GM12878 (cell line): ENCODE measurements around the gene NCKAP5L. TPM values are rescaled to one million over a fixed set of nuclear protein-coding genes. Genes with fewer than 3 reads are reported as not detected.

ENCODE experiments used
- ATAC-seq: fragments of 200-7000 bp; cut with Tn5 transposase; 3 replicates; pipeline ENCODE4 v1.9.1; 2020; ENCODE audit warnings: mild to moderate bottlenecking, moderate library complexity
- BruUV-seq: library from RNA; stranded (reverse); fragments of 400-500 nt; replicated peaks from 2 replicates; lab custom pipeline; 2021; lab: Mats Ljungman, UMichigan
- CTCF ChIA-PET: fragments of 300-600 bp; sonication (Branson Sonifier 250); formaldehyde crosslinking; extraction: SDS; loops from one replicate; lab custom pipeline; 2021; ENCODE audit warnings: inconsistent platforms; lab: Yijun Ruan, JAX
- POLR2A ChIA-PET: fragments of 350-600 bp; formaldehyde crosslinking; extraction: SDS; loops from one replicate; lab custom pipeline; 2021; ENCODE audit warnings: inconsistent platforms; lab: Charles Lee
- RAD21 ChIA-PET: fragments of 300-600 bp; sonication (Branson Sonifier 250); formaldehyde crosslinking; loops from one replicate; lab custom pipeline; 2023; ENCODE audit warnings: antibody characterized with exemption; ENCODE audit not compliant: unreplicated experiment; lab: Charles Lee
- SMC1A ChIA-PET: fragments of 300-600 bp; sonication (Branson Sonifier 250); formaldehyde crosslinking; loops from one replicate; lab custom pipeline; 2023; ENCODE audit not compliant: unreplicated experiment, uncharacterized antibody; lab: Charles Lee
- DNase-seq: peaks from one replicate; pipeline ENCODE4 v3.0.0-alpha.2; 2011; ENCODE audit warnings: low read depth, low spot score
- FAIRE-seq: peaks from 3 replicates; lab custom pipeline; 2011; peaks lifted over from hg19 to GRCh38; lab: Jason Lieb, UNC
- H2AFZ ChIP-seq: 2 replicates; pipeline ENCODE4 v1.6.0; 2011; ENCODE audit warnings: low read depth, low read length, control low read depth; ENCODE audit not compliant: control insufficient read depth
- H3K27ac ChIP-seq: 2 replicates; pipeline ENCODE4 v1.5.1; 2011; ENCODE audit warnings: control low read depth; ENCODE audit not compliant: control insufficient read depth, insufficient read depth
- H3K27me3 ChIP-seq, 2 experiments: replicated peaks in 1 of 2; 2 replicates each; pipeline versions ENCODE4 v1.6.0 to v1.6.1; 2011; ENCODE audit warnings: low read length in 1 of 2; ENCODE audit not compliant: control insufficient read depth in 2 of 2, insufficient read depth in 2 of 2
- H3K36me3 ChIP-seq, 2 experiments: 2 replicates each; pipeline ENCODE4 v1.5.1; 2011; ENCODE audit warnings: low read length in 1 of 2; ENCODE audit not compliant: control insufficient read depth in 2 of 2, insufficient read depth in 2 of 2
- H3K4me1 ChIP-seq: 2 replicates; pipeline ENCODE4 v1.6.1; 2011; ENCODE audit warnings: mild to moderate bottlenecking, low read length, moderate library complexity, mixed read lengths; ENCODE audit not compliant: control insufficient read depth, insufficient read depth
- H3K4me2 ChIP-seq: 2 replicates; pipeline ENCODE4 v1.6.0; 2011; ENCODE audit warnings: control low read depth; ENCODE audit not compliant: control insufficient read depth, insufficient read depth
- H3K4me3 ChIP-seq: fragments of 200-600 bp; sonication (generic); 2 replicates; pipeline ENCODE4 v1.5.1; 2016
- H3K79me2 ChIP-seq: 2 replicates; pipeline ENCODE4 v1.6.0; 2011; ENCODE audit warnings: low read length; ENCODE audit not compliant: control insufficient read depth, insufficient read depth
- H3K9ac ChIP-seq: 2 replicates; pipeline ENCODE4 v1.8.0; 2011; ENCODE audit warnings: low read length, control low read depth, mixed read lengths; ENCODE audit not compliant: control insufficient read depth, insufficient read depth
- H3K9me3 ChIP-seq: replicated peaks from 3 replicates; pipeline ENCODE4 v1.5.1; 2011; ENCODE audit warnings: mild to moderate bottlenecking, low read length; ENCODE audit not compliant: control insufficient read depth, insufficient read depth
- H4K20me1 ChIP-seq: 2 replicates; pipeline ENCODE4 v1.6.0; 2011; ENCODE audit not compliant: control insufficient read depth, insufficient read depth
- BCL3 ChIP-seq: IDR thresholded peaks from 2 replicates; pipeline ENCODE4 v1.6.1; 2011; ENCODE audit warnings: borderline replicate concordance, low read depth, mild to moderate bottlenecking, moderate library complexity, low read length; ENCODE audit not compliant: insufficient read depth, poor library complexity, severe bottlenecking
- CTCF ChIP-seq, 3 experiments: IDR thresholded peaks in 2 of 3; conservative IDR thresholded peaks in 1 of 3; 2 replicates each; pipeline ENCODE4 v1.5.1; 2011; ENCODE audit warnings: low read depth in 3 of 3, low read length in 3 of 3, mild to moderate bottlenecking in 3 of 3, control low read depth in 2 of 3, moderate library complexity in 2 of 3, inconsistent platforms in 1 of 3, mixed read lengths in 1 of 3; ENCODE audit not compliant: control insufficient read depth in 2 of 3, insufficient read depth in 1 of 3; ENCODE audit errors: extremely low read depth in 1 of 3
- EGR1 ChIP-seq, 2 experiments: IDR thresholded peaks; 1 replicate in 1 of 2; 2 replicates in 1 of 2; pipeline ENCODE4 v1.6.1; 2011 to 2012; ENCODE audit warnings: low read depth in 2 of 2, low read length in 2 of 2, borderline replicate concordance in 1 of 2, mild to moderate bottlenecking in 1 of 2, moderate library complexity in 1 of 2
- FOS ChIP-seq: IDR thresholded peaks from 3 replicates; pipeline ENCODE4 v1.6.1; 2011; ENCODE audit warnings: borderline replicate concordance; ENCODE audit not compliant: insufficient read length; ENCODE audit errors: extremely low read depth
- KAT2A ChIP-seq: conservative IDR thresholded peaks from 2 replicates; pipeline ENCODE4 v1.6.1; 2011; ENCODE audit warnings: low read depth, low read length; ENCODE audit not compliant: control insufficient read depth
- NR2C1 ChIP-seq: fragments of 450-650 bp; IDR thresholded peaks from 2 replicates; pipeline ENCODE4 v1.6.1; 2017; ENCODE audit warnings: antibody characterized with exemption, mild to moderate bottlenecking, moderate library complexity
- NRF1 ChIP-seq: conservative IDR thresholded peaks from 2 replicates; pipeline ENCODE4 v1.6.1; 2011; ENCODE audit warnings: mild to moderate bottlenecking, low read depth, low read length, improper control_type of control experiment
- SMARCA5 ChIP-seq: fragments of 450-650 bp; IDR thresholded peaks from 2 replicates; pipeline ENCODE4 v1.6.1; 2017; ENCODE audit warnings: mild to moderate bottlenecking
- ZNF217 ChIP-seq: fragments of 450-650 bp; IDR thresholded peaks from 2 replicates; pipeline ENCODE4 v1.6.1; 2017; ENCODE audit warnings: antibody characterized with exemption, mild to moderate bottlenecking
- WGBS: methylation state at CpG from one replicate; pipeline ENCODE4 v1.1.6; 2016; ENCODE audit warnings: low lambda C conversion rate; ENCODE audit not compliant: insufficient replicate concordance, insufficient coverage; ENCODE audit errors: missing lambda C conversion rate; 5-methylcytosine and 5-hydroxymethylcytosine counted together
- in situ Hi-C: fragments of 300-500 bp; cut with MboI; formaldehyde crosslinking; loops from 9 replicates; pipeline ENCODE4 v1.14.3; 2018; ENCODE audit warnings: mixed read lengths
- intact Hi-C: fragments of 100-400 bp; cut with micrococcal nuclease; formaldehyde crosslinking; loops from one replicate; pipeline ENCODE4 v1.14.2; 2022; ENCODE audit not compliant: unreplicated experiment
- polyA plus RNA-seq, 11 experiments: library from polyadenylated mRNA; depleted of rRNA in 4 of 11; unstranded in 6 of 11; stranded (reverse) in 5 of 11; fragments of >200 nt; fragmentation: Nextera tagmentation in 4 of 11; fragmentation: Illumina TruSeq in 1 of 11; extraction: Ambion mirVana in 4 of 11; extraction: Trizol in 1 of 11; gene quantifications; 1 replicate in 1 of 11; 2 replicates in 10 of 11; pipeline versions ENCODE4 v1.2.1 to v1.2.3, GENCODE V29; 2011 to 2016; ENCODE audit warnings: inconsistent platforms in 2 of 11, missing spikeins in 2 of 11, low read depth in 1 of 11
- total RNA-seq, 4 experiments: library from RNA; depleted of rRNA in 3 of 4; stranded (reverse); fragments of >200 nt in 3 of 4; fragmentation: Illumina TruSeq in 1 of 4; extraction: Trizol in 1 of 4; gene quantifications; 2 replicates each; pipeline versions ENCODE4 v1.2.1 to v1.2.3, GENCODE V29; 2013 to 2021
- TF ChIP-seq, protein P1 (sequence below): fragments of 150-350 bp; IDR thresholded peaks from 2 replicates; pipeline ENCODE4 v1.6.1; 2016; ENCODE audit warnings: low read depth, low read length
- TF ChIP-seq, protein P2 (sequence below): fragments of 450-650 bp; IDR thresholded peaks from 2 replicates; pipeline ENCODE4 v1.6.1; 2017; ENCODE audit warnings: antibody characterized with exemption, mild to moderate bottlenecking, moderate library complexity

Gene NCKAP5L
- total and polyA plus RNA-seq, 10 of the 15 experiments (the other 5 are each of a cell fraction or from before 2014, with no cell fraction given) = 0.03 to 15.8 (median 4.4) TPM

- Histone ChIP-seq H2AFZ (no peak overlapping the region), H3K4me3 (no peak overlapping the region), H3K9me3 (no peaks in the 10 kb centered on the region), H4K20me1 (0 out of 2 replicates have a peak, but pooled peaks cover 2% of the 10 kb centered on the region), H3K4me1 (no peaks in the 10 kb centered on the region), H3K36me3 (no peaks in the 10 kb centered on the region), H3K27me3 (no peaks in the 10 kb centered on the region; a peak in 2 of 4 replicates), H3K79me2 (no peaks in the 10 kb centered on the region), H3K27ac (no peak overlapping the region), H3K4me2 (no peak overlapping the region), H3K9ac (no peak overlapping the region)
- no peak; the same call in 2 of the 3 replicates for ATAC-seq
- no peak for FAIRE-seq
- SMC1A ChIA-PET = interaction anchor here (1.1 to 1.8 kb wide), 2 partner anchors 78 to 90 kb away, joined by 3 to 7 read pairs; no protein-coding TSS in a partner anchor
- RAD21 ChIA-PET = interaction anchor here (1.1 kb wide), 1 partner anchor 203 kb away, joined by 4 read pairs; no protein-coding TSS in a partner anchor
- CTCF ChIA-PET = interaction anchor here (0.6 to 3.7 kb wide), 16 partner anchors 13 to 429 kb away, joined by 3 to 21 read pairs (median 4); partner anchors contain the start of gene BCDIN3D
- BruUV-seq = no TSS peak
- in situ Hi-C loops = no loop called here
- WGBS = 28% methylated on average over 11 of the region's 11 CpGs
- POLR2A ChIA-PET = no interaction called here
- DNase-seq = no peak
- intact Hi-C loops = loop anchor here (5.0 to 10.0 kb wide), 2 partner anchors 187 to 205 kb away; partner anchors contain the start of gene ASIC1
- TF ChIP-seq CTCF (IDR thresholded peaks at IDR 0.05 in 2 of 3, conservative IDR thresholded peaks at IDR 0.05 in 1 of 3; ENCODE audit: control insufficient read depth in 2 of 3, extremely low read depth in 1 of 3, insufficient read depth in 1 of 3, low read depth in 3 of 3, low read length in 3 of 3) (no peak), EGR1 (IDR thresholded peaks at IDR 0.05; ENCODE audit: borderline replicate concordance in 1 of 2, low read depth in 2 of 2, low read length in 2 of 2) (no peak), SMARCA5 (no peak), BCL3 (no peak), ZNF217 (no peak), FOS (no peak), NRF1 (no peak), NR2C1 (no peak), KAT2A (no peak)
- TF ChIP-seq, protein P1, sequence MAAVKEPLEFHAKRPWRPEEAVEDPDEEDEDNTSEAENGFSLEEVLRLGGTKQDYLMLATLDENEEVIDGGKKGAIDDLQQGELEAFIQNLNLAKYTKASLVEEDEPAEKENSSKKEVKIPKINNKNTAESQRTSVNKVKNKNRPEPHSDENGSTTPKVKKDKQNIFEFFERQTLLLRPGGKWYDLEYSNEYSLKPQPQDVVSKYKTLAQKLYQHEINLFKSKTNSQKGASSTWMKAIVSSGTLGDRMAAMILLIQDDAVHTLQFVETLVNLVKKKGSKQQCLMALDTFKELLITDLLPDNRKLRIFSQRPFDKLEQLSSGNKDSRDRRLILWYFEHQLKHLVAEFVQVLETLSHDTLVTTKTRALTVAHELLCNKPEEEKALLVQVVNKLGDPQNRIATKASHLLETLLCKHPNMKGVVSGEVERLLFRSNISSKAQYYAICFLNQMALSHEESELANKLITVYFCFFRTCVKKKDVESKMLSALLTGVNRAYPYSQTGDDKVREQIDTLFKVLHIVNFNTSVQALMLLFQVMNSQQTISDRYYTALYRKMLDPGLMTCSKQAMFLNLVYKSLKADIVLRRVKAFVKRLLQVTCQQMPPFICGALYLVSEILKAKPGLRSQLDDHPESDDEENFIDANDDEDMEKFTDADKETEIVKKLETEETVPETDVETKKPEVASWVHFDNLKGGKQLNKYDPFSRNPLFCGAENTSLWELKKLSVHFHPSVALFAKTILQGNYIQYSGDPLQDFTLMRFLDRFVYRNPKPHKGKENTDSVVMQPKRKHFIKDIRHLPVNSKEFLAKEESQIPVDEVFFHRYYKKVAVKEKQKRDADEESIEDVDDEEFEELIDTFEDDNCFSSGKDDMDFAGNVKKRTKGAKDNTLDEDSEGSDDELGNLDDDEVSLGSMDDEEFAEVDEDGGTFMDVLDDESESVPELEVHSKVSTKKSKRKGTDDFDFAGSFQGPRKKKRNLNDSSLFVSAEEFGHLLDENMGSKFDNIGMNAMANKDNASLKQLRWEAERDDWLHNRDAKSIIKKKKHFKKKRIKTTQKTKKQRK = no peak
- TF ChIP-seq, protein P2, sequence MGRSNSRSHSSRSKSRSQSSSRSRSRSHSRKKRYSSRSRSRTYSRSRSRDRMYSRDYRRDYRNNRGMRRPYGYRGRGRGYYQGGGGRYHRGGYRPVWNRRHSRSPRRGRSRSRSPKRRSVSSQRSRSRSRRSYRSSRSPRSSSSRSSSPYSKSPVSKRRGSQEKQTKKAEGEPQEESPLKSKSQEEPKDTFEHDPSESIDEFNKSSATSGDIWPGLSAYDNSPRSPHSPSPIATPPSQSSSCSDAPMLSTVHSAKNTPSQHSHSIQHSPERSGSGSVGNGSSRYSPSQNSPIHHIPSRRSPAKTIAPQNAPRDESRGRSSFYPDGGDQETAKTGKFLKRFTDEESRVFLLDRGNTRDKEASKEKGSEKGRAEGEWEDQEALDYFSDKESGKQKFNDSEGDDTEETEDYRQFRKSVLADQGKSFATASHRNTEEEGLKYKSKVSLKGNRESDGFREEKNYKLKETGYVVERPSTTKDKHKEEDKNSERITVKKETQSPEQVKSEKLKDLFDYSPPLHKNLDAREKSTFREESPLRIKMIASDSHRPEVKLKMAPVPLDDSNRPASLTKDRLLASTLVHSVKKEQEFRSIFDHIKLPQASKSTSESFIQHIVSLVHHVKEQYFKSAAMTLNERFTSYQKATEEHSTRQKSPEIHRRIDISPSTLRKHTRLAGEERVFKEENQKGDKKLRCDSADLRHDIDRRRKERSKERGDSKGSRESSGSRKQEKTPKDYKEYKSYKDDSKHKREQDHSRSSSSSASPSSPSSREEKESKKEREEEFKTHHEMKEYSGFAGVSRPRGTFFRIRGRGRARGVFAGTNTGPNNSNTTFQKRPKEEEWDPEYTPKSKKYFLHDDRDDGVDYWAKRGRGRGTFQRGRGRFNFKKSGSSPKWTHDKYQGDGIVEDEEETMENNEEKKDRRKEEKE = no peak
Measured at GRCh38 chr12:49867570-49868341, 39.5 kb upstream of the NCKAP5L start.
